H1 (cell line): ENCODE results near the gene NUP88. TPM values are rescaled to one million over a fixed set of nuclear protein-coding genes. Genes with fewer than 3 reads are reported as not detected.

ENCODE experiments used
- CTCF ChIA-PET: fragments of 300-600 bp; sonication (Branson Sonifier 250); formaldehyde crosslinking; loops from one replicate; lab custom pipeline; 2021; ENCODE audit not compliant: partially characterized antibody; lab: Charles Lee
- POLR2A ChIA-PET: fragments of 300-600 bp; sonication (Branson Sonifier 250); formaldehyde crosslinking; loops from one replicate; lab custom pipeline; 2021; ENCODE audit warnings: inconsistent platforms; ENCODE audit not compliant: partially characterized antibody; lab: Charles Lee
- DNase-seq, 2 experiments: peaks; one replicate each; pipeline versions ENCODE4 v3.0.0 to v3.0.0-alpha.2; 2010 to 2022; ENCODE audit warnings: low spot score in 2 of 2, low read depth in 1 of 2, mixed read lengths in 1 of 2
- FAIRE-seq: peaks from 2 replicates; lab custom pipeline; 2011; peaks lifted over from hg19 to GRCh38; lab: Jason Lieb, UNC
- H2AFZ ChIP-seq: 2 replicates; pipeline ENCODE4 v1.8.1; 2012; ENCODE audit warnings: low read length, inconsistent platforms
- H2AK5ac ChIP-seq: 2 replicates; pipeline ENCODE4 v1.6.1; 2013; ENCODE audit warnings: low read depth, low read length
- H2BK120ac ChIP-seq: replicated peaks from 2 replicates; pipeline ENCODE3; 2013; ENCODE audit warnings: low read depth, low read length, inconsistent platforms
- H2BK12ac ChIP-seq: 2 replicates; pipeline ENCODE4 v1.6.1; 2013; ENCODE audit warnings: low read depth, low read length
- H2BK15ac ChIP-seq: 2 replicates; pipeline ENCODE4 v1.6.1; 2013; ENCODE audit warnings: low read length
- H2BK20ac ChIP-seq: 2 replicates; pipeline ENCODE4 v1.6.1; 2013; ENCODE audit warnings: low read length
- H2BK5ac ChIP-seq: 2 replicates; pipeline ENCODE4 v1.6.1; 2013; ENCODE audit warnings: low read depth, low read length
- H3K14ac ChIP-seq: 2 replicates; pipeline ENCODE4 v1.6.1; 2013; ENCODE audit warnings: inconsistent platforms; ENCODE audit not compliant: insufficient read length
- H3K18ac ChIP-seq: 2 replicates; pipeline ENCODE4 v1.6.1; 2013; ENCODE audit warnings: low read length; ENCODE audit errors: extremely low read depth
- H3K23ac ChIP-seq: 2 replicates; pipeline ENCODE4 v1.6.1; 2013; ENCODE audit warnings: inconsistent platforms; ENCODE audit not compliant: insufficient read length
- H3K23me2 ChIP-seq: 2 replicates; pipeline ENCODE4 v1.6.1; 2013; ENCODE audit warnings: low read depth, low read length
- H3K27ac ChIP-seq: 2 replicates; pipeline ENCODE4 v1.6.1; 2011; ENCODE audit warnings: low read depth, low read length, inconsistent platforms
- H3K27me3 ChIP-seq, 4 experiments: replicated peaks in 1 of 4; 1 replicate in 1 of 4; 2 replicates in 3 of 4; pipeline versions ENCODE4 v1.6.1 to v1.8.1; 2011 to 2013; ENCODE audit warnings: low read length in 3 of 4, mild to moderate bottlenecking in 3 of 4, inconsistent platforms in 2 of 4, mixed read lengths in 2 of 4, moderate library complexity in 1 of 4; ENCODE audit not compliant: control insufficient read depth in 3 of 4, insufficient read depth in 3 of 4; ENCODE audit errors: extremely low read depth in 1 of 4
- H3K36me3 ChIP-seq, 4 experiments: 2 replicates each; pipeline versions ENCODE4 v1.6.1 to v1.8.1; 2011 to 2013; ENCODE audit warnings: mild to moderate bottlenecking in 4 of 4, low read length in 3 of 4, moderate library complexity in 2 of 4, control low read depth in 1 of 4, inconsistent platforms in 1 of 4; ENCODE audit not compliant: insufficient read depth in 4 of 4, control insufficient read depth in 2 of 4
- H3K4ac ChIP-seq: replicated peaks from 2 replicates; pipeline ENCODE3; 2013; ENCODE audit warnings: low read length, low read depth, mixed read lengths, inconsistent platforms; ENCODE audit not compliant: insufficient read length
- H3K4me1 ChIP-seq, 4 experiments: replicated peaks in 1 of 4; 1 replicate in 1 of 4; 2 replicates in 3 of 4; pipeline versions ENCODE4 v1.6.1 to v1.8.1; 2011 to 2013; ENCODE audit warnings: low read length in 3 of 4, inconsistent platforms in 2 of 4, mixed read lengths in 1 of 4; ENCODE audit not compliant: insufficient read depth in 4 of 4, control insufficient read depth in 3 of 4
- H3K4me2 ChIP-seq, 2 experiments: 2 replicates each; pipeline versions ENCODE4 v1.6.1 to v1.8.1; 2011 to 2013; ENCODE audit warnings: low read depth in 2 of 2, low read length in 2 of 2, control low read depth in 1 of 2, inconsistent platforms in 1 of 2, mild to moderate bottlenecking in 1 of 2; ENCODE audit not compliant: insufficient read depth in 1 of 2
- H3K4me3 ChIP-seq, 4 experiments: fragments of 200-600, 300-600 bp in 1 of 4; sonication (generic), shearing (Covaris generic), sonication (Bioruptor Twin) in 1 of 4; 2 replicates each; pipeline versions ENCODE4 v1.5.1 to v1.8.1; 2011 to 2016; ENCODE audit warnings: low read length in 4 of 4, low read depth in 3 of 4, control low read depth in 2 of 4, inconsistent platforms in 2 of 4, mild to moderate bottlenecking in 2 of 4, mixed read lengths in 1 of 4, moderate library complexity in 1 of 4; ENCODE audit not compliant: insufficient read depth in 2 of 4; ENCODE audit errors: extremely low read depth in 1 of 4
- H3K56ac ChIP-seq: replicated peaks from 2 replicates; pipeline ENCODE3; 2013; ENCODE audit warnings: low read depth, mild to moderate bottlenecking, mixed read lengths, low read length, inconsistent platforms; ENCODE audit not compliant: insufficient read length
- H3K79me1 ChIP-seq: 2 replicates; pipeline ENCODE4 v1.6.1; 2013; ENCODE audit warnings: low read depth, low read length, control low read depth
- H3K79me2 ChIP-seq, 2 experiments: 2 replicates each; pipeline versions ENCODE4 v1.6.1 to v1.8.1; 2012 to 2013; ENCODE audit warnings: low read length in 2 of 2, mild to moderate bottlenecking in 2 of 2, inconsistent platforms in 1 of 2; ENCODE audit not compliant: insufficient read depth in 2 of 2, control insufficient read depth in 1 of 2
- H3K9ac ChIP-seq, 4 experiments: replicated peaks in 1 of 4; 1 replicate in 1 of 4; 2 replicates in 3 of 4; pipeline versions ENCODE4 v1.6.1 to v1.8.1; 2011 to 2013; ENCODE audit warnings: low read depth in 3 of 4, low read length in 3 of 4, control low read depth in 2 of 4, mild to moderate bottlenecking in 2 of 4, moderate library complexity in 2 of 4, inconsistent platforms in 1 of 4; ENCODE audit errors: extremely low read depth in 1 of 4
- H3K9me3 ChIP-seq, 2 experiments: 2 replicates each; pipeline versions ENCODE4 v1.6.1 to v1.8.1; 2012 to 2013; ENCODE audit warnings: mild to moderate bottlenecking in 2 of 2, moderate library complexity in 2 of 2, control low read depth in 1 of 2, inconsistent platforms in 1 of 2, low read depth in 1 of 2, low read length in 1 of 2, mixed read lengths in 1 of 2; ENCODE audit not compliant: insufficient read depth in 2 of 2
- H4K20me1 ChIP-seq, 2 experiments: replicated peaks in 1 of 2; 2 replicates each; pipeline versions ENCODE3 to v1.8.1; 2011 to 2013; ENCODE audit warnings: inconsistent platforms in 2 of 2, low read length in 2 of 2, mild to moderate bottlenecking in 1 of 2; ENCODE audit not compliant: insufficient read depth in 2 of 2, control insufficient read depth in 1 of 2
- H4K5ac ChIP-seq: 2 replicates; pipeline ENCODE4 v1.6.1; 2013; ENCODE audit warnings: low read length, low read depth, mixed read lengths, inconsistent platforms; ENCODE audit not compliant: insufficient read length
- H4K8ac ChIP-seq: 2 replicates; pipeline ENCODE4 v1.8.0; 2013; ENCODE audit warnings: mild to moderate bottlenecking, moderate library complexity, low read length, inconsistent platforms; ENCODE audit not compliant: insufficient read depth; ENCODE audit errors: extremely low read depth
- H4K91ac ChIP-seq: replicated peaks from 2 replicates; pipeline ENCODE3; 2013; ENCODE audit warnings: low read length, mixed read lengths, inconsistent platforms; ENCODE audit not compliant: insufficient read length
- RBBP5 ChIP-seq: IDR thresholded peaks from 2 replicates; pipeline ENCODE4 v1.7.1; 2012; ENCODE audit warnings: low read depth, mild to moderate bottlenecking, inconsistent platforms, low read length, moderate library complexity, borderline replicate concordance
- WGBS, 2 experiments: shearing (Covaris generic) in 1 of 2; methylation state at CpG; one replicate each; pipeline versions ENCODE4 v1.1.6 to v1.1.7; 2013 to 2015; ENCODE audit warnings: low lambda C conversion rate in 2 of 2, mixed read lengths in 2 of 2, inconsistent platforms in 1 of 2, low coverage in 1 of 2, missing lambda C conversion rate in 1 of 2; ENCODE audit not compliant: insufficient replicate concordance in 2 of 2, insufficient coverage in 1 of 2, insufficient read length in 1 of 2; ENCODE audit errors: extremely low coverage in 1 of 2, missing lambda C conversion rate in 1 of 2; 5-methylcytosine and 5-hydroxymethylcytosine counted together
- polyA plus RNA-seq, 7 experiments: library from polyadenylated mRNA; depleted of rRNA in 3 of 7; stranded (reverse) in 5 of 7; unstranded in 2 of 7; fragments of >200 nt in 5 of 7; fragments of 200-250 nt in 2 of 7; gene quantifications; 1 replicate in 5 of 7; 2 replicates in 1 of 7; 4 replicates in 1 of 7; pipeline versions ENCODE4 v1.2.1 to v1.2.3, GENCODE V29; 2011 to 2013; ENCODE audit warnings: missing spikeins in 2 of 7, mixed read lengths in 2 of 7
- total RNA-seq: library from RNA; stranded (reverse); fragmentation: NEBNext Ultra II Directional; extraction: Animal tissue kit (Norgen Biotek cat#: 25700); gene quantifications from 2 replicates; pipeline ENCODE4 v1.2.1, GENCODE V29; 2021

Gene NUP88
- total and polyA plus RNA-seq, 2 of the 8 experiments (the other 6 are each of a cell fraction or from before 2014, with no cell fraction given) = 77.4 to 105 TPM

GRCh38 chr17:5424909-5425308 is 5.4 kb upstream of the NUP88 start:
- no peak overlapping the region for H2BK12ac ChIP-seq
- CTCF ChIA-PET = interaction anchor here (0.7 to 3.4 kb wide), 4 partner anchors 8 to 865 kb away, joined by 3 to 13 read pairs (median 3); partner anchors contain the start of gene C1QBP
- no peak overlapping the region for H2AFZ ChIP-seq
- no peak overlapping the region for H3K9ac ChIP-seq
- H3K27ac ChIP-seq = no peak overlapping the region
- H2BK20ac ChIP-seq = no peak overlapping the region
- H2BK15ac ChIP-seq = no peak overlapping the region
- H3K4me3 ChIP-seq = no peak overlapping the region
- H3K4me1 ChIP-seq = peaks cover 0 to 4% (median 2%) of the 10 kb centered on the region in 4 experiments; a peak in 3 of 7 replicates
- H2BK5ac ChIP-seq = no peak overlapping the region
- peaks cover 12% of the 10 kb centered on the region; the same call in 1 of the 2 replicates for H3K79me1 ChIP-seq
- 96% methylated on average over 1 of the region's 1 CpG; no CpG with 5 or more reads in 1 of the 2 experiments for WGBS, 2 experiments
- no peak overlapping the region for H4K8ac ChIP-seq
- peaks cover 12 to 30% of the 10 kb centered on the region in 2 experiments for H3K79me2 ChIP-seq
- H3K9me3 ChIP-seq = no peaks in the 10 kb centered on the region
- no peak overlapping the region for H3K4me2 ChIP-seq
- H4K5ac ChIP-seq = no peak overlapping the region
- H3K36me3 ChIP-seq = peaks cover 30 to 80% (median 70%) of the 10 kb centered on the region in 4 experiments
- DNase-seq = no peak
- peaks cover 4% of the 10 kb centered on the region for H3K23me2 ChIP-seq
- no peak overlapping the region for H3K4ac ChIP-seq
- no peak overlapping the region for H3K18ac ChIP-seq
- TF ChIP-seq RBBP5 = no peak
- TF ChIP-seq, all 59 proteins: peak for 0
- Histone ChIP-seq H3K27me3 (no peaks in the 10 kb centered on the region), H3K14ac (no peak overlapping the region), H2BK120ac (no peak overlapping the region), H3K23ac (no peak overlapping the region), H4K20me1 (peaks cover 2 to 3% of the 10 kb centered on the region in 2 experiments), H3K56ac (no peak overlapping the region), H2AK5ac (no peak overlapping the region), H4K91ac (no peak overlapping the region)
- POLR2A ChIA-PET = interaction anchor here (1.0 to 13.1 kb wide), 4 partner anchors 12 to 44 kb away, joined by 3 to 228 read pairs (median 4); partner anchors contain the start of genes C1QBP and DHX33
- FAIRE-seq = no peak
